ENCODE results near the gene LSMEM2.
"Not testable (repeated sequence)": the region's sequence is repeated elsewhere in the genome, so short reads cannot be mapped to it uniquely, and the experiment has no call there.

Gene LSMEM2

DNA sequence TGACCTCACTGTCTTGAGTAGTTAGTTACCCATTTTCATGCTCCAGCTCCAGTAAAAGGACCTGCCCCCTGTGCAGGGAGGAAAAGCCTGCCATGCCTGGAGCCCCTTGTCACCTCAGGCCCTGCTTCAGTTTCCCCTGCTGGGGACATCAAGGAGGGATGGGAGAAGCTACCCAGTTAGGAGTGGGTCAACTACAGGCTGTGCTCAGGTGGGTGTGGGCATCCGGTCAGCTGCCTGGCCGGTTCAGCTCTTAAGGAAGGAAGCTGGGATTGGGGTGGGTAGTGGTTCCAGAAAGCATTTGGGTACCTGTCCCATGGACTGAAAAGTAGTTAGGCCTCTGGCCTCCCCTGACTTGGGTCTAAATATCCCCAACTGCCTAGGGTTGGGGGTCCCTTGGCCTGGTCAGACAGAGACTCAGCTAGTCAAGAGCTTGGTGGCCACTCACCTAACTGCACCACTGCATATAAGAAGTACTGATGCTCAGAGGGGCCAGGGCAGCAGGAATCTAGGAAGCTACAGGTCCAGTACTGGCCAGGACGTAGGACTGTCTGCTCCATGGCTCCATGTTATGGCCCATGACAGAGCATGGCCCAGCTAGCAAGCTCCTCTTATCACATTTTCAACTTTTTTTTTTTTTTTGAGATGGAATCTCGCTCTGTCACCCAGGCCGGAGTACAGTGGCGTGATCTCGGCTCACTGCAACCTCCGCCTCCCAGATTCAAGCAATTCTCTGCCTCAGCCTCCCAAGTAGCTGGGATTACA, 549 bp downstream of the LSMEM2 start:
- no peak for DNase-seq

DNA sequence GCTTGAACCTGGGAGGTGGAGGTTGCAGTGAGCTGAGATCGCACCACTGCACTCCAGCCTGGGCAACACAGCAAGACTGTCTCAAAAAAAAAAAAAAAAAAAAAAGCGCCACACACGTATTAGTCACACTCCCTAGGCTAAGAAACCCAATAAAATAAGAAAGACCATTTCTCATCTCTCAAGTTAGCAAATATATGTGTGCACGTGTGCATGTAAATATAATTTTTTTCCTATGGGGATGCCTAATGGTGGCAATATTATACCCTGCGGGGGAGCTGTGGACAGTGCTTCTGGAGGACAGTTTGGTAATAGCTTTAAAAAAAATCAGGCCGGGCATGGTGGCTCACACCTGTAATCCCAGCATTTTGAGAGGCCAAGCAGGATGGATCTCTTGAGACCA, 5.2 kb downstream of the LSMEM2 start:
- not testable (repeated sequence) for DNase-seq

DNA sequence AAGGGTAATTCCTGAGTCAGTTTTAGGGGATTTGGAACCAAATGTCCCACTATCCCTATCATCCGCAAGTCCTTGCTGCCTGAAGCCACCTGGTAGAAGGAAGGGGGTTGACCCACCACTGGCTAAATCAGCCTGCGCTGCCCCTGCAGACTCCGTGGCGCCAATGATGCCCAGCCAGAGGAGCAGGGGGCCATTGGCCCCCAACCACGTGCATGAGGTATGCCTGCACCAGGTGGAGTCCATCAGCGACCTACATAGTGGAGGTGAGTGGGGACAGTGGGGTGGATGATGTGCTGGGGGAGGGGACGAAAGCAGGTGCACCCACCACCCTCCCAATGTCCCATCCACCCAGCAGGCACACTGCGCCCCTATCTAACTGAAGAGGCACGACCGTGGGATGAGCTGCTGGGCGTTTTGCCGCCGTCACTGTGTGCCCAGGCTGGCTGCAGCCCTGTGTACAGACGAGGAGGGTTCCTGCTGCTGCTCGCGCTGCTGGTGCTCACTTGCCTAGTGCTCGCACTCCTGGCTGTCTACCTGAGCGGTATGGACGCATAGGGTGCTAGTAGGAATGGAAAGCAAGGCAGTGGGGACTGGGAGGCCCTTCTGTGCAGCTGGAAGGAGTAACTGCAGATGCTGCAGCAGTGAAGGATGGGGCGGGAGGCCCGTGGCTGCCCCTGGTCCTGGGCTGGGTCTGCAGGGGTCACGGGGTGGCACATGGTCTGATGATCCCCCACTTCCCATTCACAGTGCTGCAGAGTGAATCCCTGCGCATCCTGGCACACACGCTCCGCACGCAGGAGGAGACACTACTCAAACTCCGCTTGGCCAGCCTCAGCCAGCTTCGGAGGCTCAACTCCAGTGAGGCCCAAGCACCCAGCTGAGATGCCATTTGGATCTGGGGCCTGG, 7.7 kb downstream of the LSMEM2 start:
- no peak for DNase-seq

DNA sequence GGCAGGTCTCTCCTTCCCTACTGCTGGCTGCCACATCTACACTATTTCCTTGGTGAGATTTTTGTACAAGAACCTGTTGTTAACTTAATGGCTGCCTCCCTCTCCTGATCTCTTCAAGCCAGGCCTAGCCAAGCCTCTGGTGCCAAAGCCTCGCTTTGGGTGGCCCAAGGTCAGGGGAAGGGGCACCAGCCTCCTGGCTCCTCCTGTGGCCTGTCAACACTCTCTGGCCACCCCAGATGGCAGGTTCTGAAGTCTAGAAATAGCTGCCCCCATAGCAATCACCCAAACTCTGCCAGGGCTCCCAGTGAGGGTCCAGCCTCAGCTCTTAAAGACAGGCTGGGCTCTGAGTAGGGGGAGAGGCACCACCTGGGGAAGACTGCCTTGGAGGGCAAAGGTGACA, 8.4 kb downstream of the LSMEM2 start:
- DNase-seq = no peak

DNA sequence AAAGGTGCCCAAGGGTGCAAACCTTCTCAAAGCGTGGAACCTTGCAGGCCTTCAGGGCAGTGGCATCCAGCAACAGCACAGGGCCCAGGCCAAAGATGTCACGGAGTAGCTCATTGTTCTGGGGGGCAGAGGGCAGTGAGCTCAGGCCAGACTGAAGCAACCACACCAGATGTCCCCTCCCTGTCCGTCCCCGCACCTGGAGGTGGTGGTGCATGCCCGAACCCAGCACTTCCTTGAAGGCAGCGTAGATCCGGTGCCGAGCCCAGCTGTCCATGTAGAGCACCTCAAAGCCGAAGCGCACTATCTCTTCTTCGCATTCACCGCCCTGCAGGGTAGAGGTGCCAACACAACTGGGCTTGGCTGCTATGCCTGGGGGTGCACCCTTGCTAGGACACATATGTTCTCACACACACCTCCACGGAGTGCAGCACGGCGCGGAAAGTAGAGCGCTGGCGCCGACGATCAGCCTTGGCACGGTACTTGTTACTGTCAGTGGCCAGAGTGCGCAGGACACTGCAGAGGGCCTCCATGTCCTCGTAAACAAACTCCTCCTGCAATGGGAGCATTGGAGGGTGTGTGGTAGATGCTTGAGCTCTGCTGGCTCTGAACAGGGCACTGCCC, 9.6 kb downstream of the LSMEM2 start:
- no peak for DNase-seq

DNA sequence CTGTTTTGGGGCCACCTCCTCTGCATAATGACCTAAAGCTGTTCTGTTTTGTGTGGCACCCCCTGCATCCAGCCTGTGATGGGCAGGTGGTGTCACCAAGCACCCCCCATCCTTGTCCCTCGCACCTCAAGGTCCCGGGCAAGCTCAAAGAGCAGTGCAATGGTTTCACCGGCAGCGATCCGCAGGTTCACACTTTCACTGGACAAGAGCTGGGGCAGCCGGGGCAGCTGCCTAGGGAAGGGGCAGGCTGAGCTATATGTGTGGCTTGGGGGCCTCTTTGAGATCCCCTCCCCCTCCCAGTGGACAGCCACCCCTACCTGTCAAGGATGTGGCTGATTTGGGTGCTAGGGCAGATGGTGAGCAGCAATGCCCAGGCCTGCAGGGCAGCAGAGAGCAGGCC, 10.2 kb downstream of the LSMEM2 start:
- no peak for DNase-seq

DNA sequence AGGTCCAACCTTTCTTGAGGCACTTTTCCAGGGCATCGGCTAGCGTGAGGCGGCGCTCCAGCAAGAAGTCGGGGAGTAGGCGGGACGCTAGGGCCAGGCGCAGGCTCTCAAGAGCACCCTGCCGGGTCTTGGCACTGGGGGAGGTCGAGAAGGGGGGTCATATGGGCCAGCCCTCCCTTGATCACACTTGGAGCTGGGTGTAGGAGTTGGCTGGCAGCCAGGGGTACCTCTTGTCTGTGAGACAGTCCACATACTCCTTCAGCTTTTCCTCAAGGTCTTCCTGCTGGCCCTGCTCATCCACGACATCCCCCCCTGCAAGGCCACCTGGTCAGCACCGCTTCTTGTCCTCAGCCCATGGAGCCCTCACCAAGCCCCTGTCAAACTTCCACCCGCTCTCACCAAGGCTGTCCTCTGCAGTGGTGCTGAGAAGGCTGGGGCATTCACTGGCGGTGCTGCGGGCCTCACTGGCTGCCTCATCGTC, 11.3 kb downstream of the LSMEM2 start:
- DNase-seq = no peak

DNA sequence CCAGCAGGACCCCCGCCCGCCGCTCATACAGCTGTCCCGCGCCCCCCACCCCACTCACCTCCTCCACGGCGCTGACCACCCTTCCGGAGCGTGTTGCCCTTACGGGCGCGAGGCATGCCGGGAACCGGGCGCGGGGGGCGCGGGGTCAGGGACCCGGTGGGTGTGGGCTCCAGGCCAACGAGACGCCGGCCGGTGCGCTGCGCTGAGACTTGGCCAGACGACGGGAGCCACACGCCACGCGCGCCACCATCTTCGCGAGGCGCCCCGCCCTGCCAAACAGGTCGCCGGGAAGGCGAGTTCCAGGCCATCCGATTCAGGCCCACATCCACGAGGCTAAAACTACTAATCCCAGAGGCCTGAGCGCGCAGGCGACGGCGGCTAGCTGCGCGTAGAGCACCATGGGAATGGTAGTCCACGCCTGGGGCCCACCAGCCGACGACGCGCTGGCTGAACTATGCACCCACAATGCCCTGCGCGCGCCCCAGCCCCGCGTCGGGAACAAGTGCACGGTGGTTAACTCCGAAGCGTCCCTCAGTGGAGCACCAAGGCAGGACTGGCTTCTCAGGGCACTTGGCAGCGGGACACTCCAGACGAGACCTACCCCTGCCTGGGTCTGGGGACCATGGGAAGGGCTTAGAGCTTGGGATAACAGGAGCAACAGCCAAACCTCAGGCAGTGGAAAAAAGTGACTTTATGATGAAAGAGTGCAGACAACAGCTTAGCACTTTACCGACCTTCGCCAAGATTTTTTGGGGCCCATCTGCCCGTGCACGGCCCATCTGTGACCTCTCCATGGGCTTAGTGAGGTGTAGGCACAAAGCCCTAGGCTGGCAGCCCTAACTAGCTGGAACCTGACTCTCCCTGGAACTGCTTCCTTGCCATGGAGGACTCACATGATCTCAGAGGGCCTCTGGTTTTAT, 13.5 kb downstream of the LSMEM2 start, which contains the start of gene IFRD2:
TSS of gene IFRD2 (minus strand) at position 271 of the 920 bp plus-strand sequence. CDS start at position 116, 155 bp downstream.
- DNase-seq = peak; percentile 98

DNA sequence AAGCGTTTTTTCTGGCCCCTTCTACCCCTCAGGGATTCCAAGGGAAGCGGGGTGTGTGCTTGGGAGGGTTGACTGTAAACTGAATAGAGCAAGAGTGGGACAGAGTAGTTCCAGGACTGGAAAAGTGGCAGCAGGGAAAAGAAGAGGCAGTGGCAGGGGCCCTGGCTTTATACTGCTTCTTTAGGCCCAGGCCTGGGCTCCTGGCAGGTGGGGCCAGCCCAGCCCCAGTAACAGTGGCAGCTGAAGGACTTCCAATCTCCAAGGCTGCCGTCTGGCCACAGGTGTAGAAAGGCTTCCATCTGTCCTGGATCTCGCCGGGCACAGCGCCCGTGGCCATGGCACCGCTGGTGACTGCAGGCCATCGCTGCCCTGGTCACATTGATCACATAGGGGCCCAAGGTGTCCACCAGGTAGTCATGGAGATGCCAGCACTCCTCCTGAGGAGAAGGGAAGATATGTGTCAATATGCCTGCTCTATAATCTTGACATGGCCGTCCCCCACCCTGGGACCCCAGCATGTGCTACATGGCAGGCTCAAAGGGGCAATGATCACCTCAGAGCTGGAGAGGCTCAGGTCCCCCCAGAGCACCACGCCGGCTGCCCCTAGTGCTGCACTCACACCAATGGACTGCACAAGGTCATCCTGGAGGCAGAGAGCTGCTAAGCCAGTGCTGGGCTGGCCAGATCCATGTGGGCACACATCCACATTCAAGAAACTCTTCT, 14.4 kb downstream of the LSMEM2 start:
- DNase-seq = no peak

DNA sequence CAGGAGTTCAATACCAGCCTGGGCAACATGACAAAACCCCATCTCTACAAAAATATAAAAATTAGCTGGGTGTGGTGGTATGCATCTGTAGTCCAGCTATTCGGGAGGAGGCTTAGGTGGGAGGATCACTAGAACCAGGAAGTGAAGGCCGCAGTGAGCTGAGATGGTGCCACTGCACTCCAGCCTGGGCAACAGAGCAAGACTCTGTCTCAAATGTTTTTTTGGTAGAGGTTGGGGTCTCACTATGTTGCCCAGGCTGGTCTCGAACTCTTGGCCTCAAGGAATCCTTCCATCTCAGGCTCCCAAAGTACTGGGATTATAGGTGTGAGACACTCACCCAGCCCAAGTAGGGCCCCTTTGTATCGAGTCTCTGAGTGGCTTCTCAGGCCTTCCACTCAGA, 15.2 kb downstream of the LSMEM2 start:
- DNase-seq = no peak

DNA sequence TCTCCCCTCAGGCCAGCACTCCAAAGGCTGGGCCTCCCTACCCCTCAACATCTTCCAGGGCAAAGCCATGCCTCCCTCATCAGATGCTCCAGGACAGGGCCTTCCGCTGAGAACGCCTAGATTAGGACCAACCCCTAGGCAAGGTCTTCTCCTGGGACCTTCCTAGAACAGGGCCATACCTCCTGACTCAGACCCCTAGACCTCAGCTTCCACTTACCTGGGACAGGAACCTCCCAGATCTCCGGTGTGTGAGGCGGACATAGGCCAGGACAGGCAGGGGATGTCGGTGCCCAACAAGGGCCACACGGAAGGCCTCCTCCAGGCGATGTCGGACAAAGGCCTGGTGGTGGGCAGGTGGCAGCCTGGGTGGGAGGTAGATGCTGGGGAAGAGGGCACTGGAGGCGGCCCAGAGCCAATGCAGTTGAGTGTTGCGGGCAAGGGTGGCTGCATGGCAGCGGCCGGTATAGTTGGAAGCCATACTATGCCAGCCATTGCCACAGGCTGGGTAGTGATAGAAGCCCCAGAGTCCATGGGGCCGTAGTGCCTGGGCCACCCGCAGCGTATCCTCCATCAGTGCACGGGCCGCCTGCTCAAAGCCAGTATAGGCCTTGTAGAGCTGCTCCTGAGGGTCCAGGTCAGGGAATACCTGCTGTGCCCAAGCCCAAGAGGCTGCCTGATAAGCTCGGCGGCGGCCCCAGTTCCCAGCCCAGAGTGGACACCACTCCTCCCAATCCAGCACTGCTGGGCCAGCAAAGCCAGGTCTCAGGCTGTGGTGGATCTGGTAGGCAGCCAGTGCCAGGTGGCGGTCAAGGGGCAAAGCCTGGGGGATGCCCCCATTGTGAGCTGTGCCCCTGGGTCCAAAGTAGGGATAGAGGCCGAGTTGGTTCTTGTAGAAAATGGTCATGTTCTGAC, 15.9 kb downstream of the LSMEM2 start:
- no peak for DNase-seq

DNA sequence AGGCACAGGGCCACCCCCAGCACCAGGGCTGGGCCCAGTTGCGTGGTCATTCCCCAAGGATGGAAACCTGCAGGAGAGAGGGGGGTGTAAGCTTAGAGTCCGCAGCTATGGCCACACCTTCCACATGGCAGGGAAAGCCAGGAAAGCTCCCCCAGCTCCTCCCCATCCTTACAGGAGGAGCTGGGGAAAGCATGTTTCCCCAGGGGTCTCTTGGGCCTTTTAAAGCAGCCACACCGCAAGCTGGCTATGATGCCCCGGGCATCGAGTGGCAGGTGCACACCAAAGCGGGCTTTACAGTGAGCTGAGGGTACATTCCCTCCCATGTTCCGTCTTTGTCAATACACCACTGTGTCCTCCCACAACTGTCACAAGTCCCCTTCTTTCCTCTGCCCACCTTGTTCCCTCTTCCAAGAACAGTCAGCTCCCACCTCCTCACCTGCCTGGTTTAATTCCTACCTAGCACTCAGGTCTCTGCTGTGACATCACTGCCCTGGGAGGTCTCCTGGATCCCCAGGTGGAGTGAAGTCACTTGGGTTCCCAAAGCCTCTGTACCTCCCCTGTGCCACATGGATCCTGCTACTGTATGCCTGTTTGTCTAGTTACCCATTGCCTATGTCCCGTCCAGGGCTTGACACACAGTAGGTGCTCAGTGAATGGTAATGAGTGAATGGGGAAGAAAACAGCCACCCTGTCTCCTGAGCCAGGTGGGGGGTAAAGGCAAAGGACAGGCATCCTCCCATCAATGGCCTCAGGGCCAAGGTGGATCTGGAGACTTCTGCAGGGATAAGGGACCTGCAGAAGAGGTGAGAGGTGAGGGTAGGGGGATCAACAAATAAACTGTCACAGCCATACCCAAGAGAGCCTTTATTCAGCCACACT, 16.9 kb downstream of the LSMEM2 start:
- no peak for DNase-seq

DNA sequence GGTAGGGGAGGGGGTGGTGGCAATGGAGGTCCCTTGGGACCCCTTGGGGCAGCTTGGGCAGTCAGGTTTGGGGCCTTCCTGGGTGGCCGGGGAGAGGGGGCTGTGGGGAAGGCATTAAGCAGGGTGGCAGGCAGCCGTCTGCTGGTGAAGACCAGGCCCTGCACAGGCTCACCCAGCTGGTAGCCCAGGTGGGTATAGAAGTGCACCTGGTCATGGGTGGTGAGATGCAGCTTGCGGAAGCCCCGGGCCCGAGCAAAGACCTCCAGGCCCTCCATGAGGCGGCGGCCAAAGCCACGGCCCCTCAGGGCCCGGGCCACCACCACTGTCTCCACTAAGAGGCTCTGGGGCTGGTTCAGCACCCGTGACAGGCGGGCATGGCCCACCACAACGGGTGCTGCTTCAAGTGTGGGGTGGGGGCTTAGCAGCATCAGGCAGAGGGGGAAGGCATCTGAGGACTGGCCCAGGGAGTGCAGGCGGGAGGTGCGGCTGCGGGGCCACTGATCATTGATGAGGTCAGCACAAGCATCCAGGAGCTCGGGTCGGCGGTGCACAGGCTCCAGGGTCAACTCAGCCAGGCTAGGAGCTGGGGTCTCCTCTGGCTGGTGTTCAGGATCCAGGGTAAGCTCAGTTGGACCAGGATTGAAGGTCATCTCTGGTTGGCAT, 18.0 kb downstream of the LSMEM2 start:
- DNase-seq = no peak

DNA sequence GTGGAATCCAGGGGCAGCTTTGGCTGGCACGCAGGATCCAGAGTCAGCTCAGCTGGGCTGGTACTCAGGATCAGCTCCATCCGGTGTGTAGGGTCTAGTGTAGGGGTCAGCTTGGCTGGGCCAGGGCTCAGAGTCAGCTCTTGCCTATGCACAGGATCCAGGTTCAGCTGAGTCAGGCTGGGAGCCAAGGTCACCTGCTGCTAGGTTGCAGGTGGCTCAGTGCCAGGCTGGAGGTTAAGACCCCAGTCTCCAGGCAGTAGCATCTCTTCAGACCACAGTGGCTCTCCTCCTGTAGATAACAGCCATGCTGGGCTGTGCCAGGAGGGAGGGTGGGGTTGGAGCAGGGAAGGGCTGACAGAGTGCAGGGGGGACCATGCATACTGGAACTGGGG, 18.5 kb downstream of the LSMEM2 start:
- no peak for DNase-seq

DNA sequence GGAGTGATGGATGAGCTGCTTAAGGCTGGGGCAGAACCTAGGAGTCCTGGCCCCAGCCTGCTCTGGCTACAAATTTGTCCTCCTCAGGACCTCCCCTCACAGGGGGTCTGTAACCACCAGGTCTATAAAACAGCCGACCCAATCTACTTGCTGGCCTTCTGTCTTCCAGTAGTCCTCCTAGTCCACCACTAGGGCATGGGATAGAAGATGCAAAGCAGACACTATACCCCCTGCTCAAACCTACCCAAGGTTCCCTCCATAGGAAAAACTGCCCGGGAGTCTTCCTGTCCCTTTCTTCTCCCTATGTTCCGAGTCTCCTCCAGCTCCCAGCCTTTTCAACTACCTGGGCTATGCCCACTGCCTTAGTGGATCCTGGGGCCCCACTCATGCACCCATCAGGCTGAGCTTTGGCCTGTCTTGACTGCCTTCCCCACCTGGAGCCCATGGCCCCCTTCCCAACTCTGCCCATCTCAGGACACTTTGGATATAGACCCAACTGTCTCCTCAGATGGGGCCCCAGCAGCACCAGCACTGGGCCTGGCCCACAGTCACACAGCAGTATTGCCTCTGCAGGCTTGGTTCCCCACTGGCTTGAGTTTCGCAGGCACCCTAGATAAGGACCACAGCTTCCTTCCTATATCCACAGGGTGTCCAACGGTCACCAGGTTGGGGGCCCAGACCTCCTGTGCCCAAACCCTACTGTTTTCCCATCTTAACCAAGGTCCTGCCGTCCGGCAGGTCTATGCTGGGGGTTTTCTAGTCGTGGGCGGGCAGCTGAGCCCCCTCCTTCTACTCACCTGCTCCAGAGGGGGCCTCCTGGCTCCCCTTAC, 19.2 kb downstream of the LSMEM2 start:
- DNase-seq = no peak

DNA sequence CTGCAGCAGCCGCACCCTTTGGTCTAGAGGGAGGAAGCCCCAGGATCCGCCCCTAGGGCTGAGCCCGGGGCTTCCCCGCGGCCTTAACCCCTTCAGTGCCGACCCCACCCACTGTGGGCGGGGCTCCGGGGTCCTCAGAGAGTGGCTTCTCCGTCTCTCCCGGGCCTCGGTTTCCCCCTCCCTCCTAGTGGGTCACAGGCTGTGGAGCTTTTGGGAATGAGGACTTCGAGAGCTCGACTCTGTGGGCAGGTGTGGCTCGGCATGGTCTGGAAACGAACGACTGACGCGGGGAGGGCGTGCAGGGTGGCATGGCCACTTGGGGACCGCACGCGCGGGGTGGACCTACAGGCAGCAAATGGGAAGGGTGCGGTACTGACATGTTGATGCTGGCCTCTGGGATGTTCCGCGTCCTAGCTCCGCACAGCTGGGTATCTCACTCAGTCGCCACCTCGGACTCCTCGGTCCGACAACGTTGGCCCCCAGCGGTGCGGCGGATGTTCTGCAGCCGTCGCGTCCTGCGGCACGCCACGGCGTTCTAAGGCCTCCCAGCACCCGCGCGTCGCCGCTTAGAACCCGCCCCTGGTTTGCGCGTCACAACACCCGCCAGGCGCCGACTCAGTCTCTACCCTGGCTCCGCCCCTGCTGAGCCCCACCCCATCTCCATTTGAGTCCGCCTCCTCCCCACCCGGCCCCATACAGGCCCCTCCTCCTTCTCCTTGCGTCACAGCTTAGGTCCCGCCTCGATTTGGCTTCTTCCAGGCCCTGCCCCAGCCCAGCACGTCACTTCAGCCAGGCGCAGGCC, 20.1 kb downstream of the LSMEM2 start, which contains the start of the genes HYAL3 and NAA80:
TSS of gene HYAL3 (minus strand) at position 570 of the 802 bp plus-strand sequence. CDS start 3,803 bp downstream, outside the sequence.
TSS of gene NAA80 (minus strand) at position 570 of the 802 bp plus-strand sequence. CDS start 1,942 bp downstream, outside the sequence.
- peak; percentile 99 for DNase-seq

DNA sequence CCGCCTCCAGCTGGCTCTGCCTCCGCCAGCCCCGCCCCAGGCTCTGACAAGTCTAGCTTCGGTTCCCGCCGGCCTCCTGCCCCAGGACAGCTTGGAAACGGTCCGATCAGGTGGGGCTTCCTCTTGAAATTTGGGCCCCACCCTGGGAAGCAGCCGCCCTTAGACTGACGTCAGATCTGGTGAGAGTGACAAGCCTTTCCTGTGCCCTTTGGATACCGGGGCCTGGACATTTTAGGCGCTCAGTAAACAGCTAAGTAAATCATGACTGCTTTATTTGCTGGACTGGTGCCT, 20.7 kb downstream of the LSMEM2 start:
- no peak for DNase-seq
